Osteocyte (in vitro differentiated cells): ENCODE measurements around the gene C17orf113. TPM values are rescaled to one million over a fixed set of nuclear protein-coding genes. Genes with fewer than 3 reads are reported as not detected.

Source experiments
- DNase-seq: peaks from one replicate; pipeline ENCODE4 v3.0.0; 2021; ENCODE audit warnings: mixed read lengths; ENCODE audit not compliant: unreplicated experiment; ENCODE audit errors: extremely low spot score
- H3K27ac Mint-ChIP-seq: one replicate; pipeline ENCODE4 v1.8.0; 2021; ENCODE audit warnings: mild to moderate bottlenecking, mixed read lengths; ENCODE audit not compliant: unreplicated experiment
- H3K27me3 Mint-ChIP-seq: one replicate; pipeline ENCODE4 v1.8.0; 2021; ENCODE audit warnings: mixed read lengths; ENCODE audit not compliant: unreplicated experiment
- H3K36me3 Mint-ChIP-seq: one replicate; pipeline ENCODE4 v1.8.0; 2021; ENCODE audit warnings: mixed read lengths; ENCODE audit not compliant: unreplicated experiment
- H3K4me1 Mint-ChIP-seq: one replicate; pipeline ENCODE4 v1.8.0; 2021; ENCODE audit warnings: mixed read lengths; ENCODE audit not compliant: unreplicated experiment
- H3K4me3 Mint-ChIP-seq: one replicate; pipeline ENCODE4 v1.8.0; 2021; ENCODE audit warnings: mild to moderate bottlenecking, moderate library complexity, mixed read lengths; ENCODE audit not compliant: unreplicated experiment
- H3K9me3 Mint-ChIP-seq: one replicate; pipeline ENCODE4 v1.8.0; 2021; ENCODE audit warnings: mixed read lengths; ENCODE audit not compliant: unreplicated experiment
- CTCF ChIP-seq: fragments of 200-600 bp; sonication (generic); IDR thresholded peaks from 2 replicates; pipeline ENCODE4 v1.5.0; 2021; ENCODE audit warnings: antibody characterized with exemption, mild to moderate bottlenecking, moderate library complexity
- total RNA-seq: library from RNA; stranded (reverse); gene quantifications from 2 replicates; pipeline ENCODE4 v1.2.1, GENCODE V29; 2021

C17orf113 gene
- total RNA-seq, 1 donor from 2014 or later = 1.3 TPM

GRCh38 chr17:41988418-41988817 lies 62.0 kb downstream of the C17orf113 start:
- DNase-seq = no peak
- Mint-ChIP-seq H3K36me3 (peaks cover 62% of the 10 kb centered on the region), H3K4me1 (no peaks in the 10 kb centered on the region), H3K27ac (no peak overlapping the region), H3K27me3 (no peaks in the 10 kb centered on the region), H3K4me3 (no peak overlapping the region), H3K9me3 (no peaks in the 10 kb centered on the region)
- TF ChIP-seq CTCF = no peak

Other genes starting within 250 kb of the C17orf113 start
- 67.8 and 72.8 TPM in 2 replicates for gene P3H4, start 238.7 kb downstream of the C17orf113 start, total RNA-seq
- 408 and 426 TPM in 2 replicates for gene FKBP10, start 237.6 kb downstream of the C17orf113 start, total RNA-seq
- 58.9 and 63.6 TPM in 2 replicates for gene NT5C3B, start 214.4 kb downstream of the C17orf113 start, total RNA-seq
- gene KLHL10, start 212.8 kb downstream of the C17orf113 start, total RNA-seq = not detected in 2 replicates
- 16.0 and 18.4 TPM in 2 replicates for gene KLHL11, start 185.2 kb downstream of the C17orf113 start, total RNA-seq
- 141 and 143 TPM in 2 replicates for gene ACLY, start 131.7 kb downstream of the C17orf113 start, total RNA-seq
- 1.9 and 2.5 TPM in 2 replicates for gene ODAD4, start 120.0 kb downstream of the C17orf113 start, total RNA-seq
- 108 and 119 TPM in 2 replicates for gene CNP, start 83.8 kb downstream of the C17orf113 start, total RNA-seq
- 73.9 and 92.8 TPM in 2 replicates for gene DNAJC7, start 33.2 kb downstream of the C17orf113 start, total RNA-seq
- 48.9 and 51.3 TPM in 2 replicates for gene NKIRAS2, start 30.5 kb downstream of the C17orf113 start, total RNA-seq
- gene ZNF385C, start 47.9 kb upstream of the C17orf113 start, total RNA-seq = 0.16 TPM in 1 of 2 replicates, not detected in the other
- 2.3 and 2.4 TPM in 2 replicates for gene DHX58, start 62.1 kb upstream of the C17orf113 start, total RNA-seq
- gene KAT2A, start 70.8 kb upstream of the C17orf113 start, total RNA-seq = 38.5 and 40.4 TPM in 2 replicates
- not detected in 2 replicates for gene HSPB9, start 72.2 kb upstream of the C17orf113 start, total RNA-seq
- gene RAB5C, start 104.4 kb upstream of the C17orf113 start, total RNA-seq = 121 and 126 TPM in 2 replicates
- gene KCNH4, start 130.5 kb upstream of the C17orf113 start, total RNA-seq = not detected in 2 replicates
- not detected in 2 replicates for gene HCRT, start 134.9 kb upstream of the C17orf113 start, total RNA-seq
- gene GHDC, start 143.9 kb upstream of the C17orf113 start, total RNA-seq = 7.3 and 9.1 TPM in 2 replicates
- gene STAT5B, start 225.8 kb upstream of the C17orf113 start, total RNA-seq = 41.3 and 49.7 TPM in 2 replicates
- 45.5 and 47.7 TPM in 2 replicates for gene STAT5A, start 237.9 kb upstream of the C17orf113 start, total RNA-seq